Measurements from ENCODE around the gene JMJD1C. TPM values are rescaled to one million over a fixed set of nuclear protein-coding genes. Genes with fewer than 3 reads are reported as not detected.

JMJD1C gene
- total RNA-seq, 6 experiments from 2014 or later: 29.6 to 53.3 (median 38.2) TPM

GRCh38 chr10:63464402-63465292 lies 1.1 kb downstream of the JMJD1C start:
- no peak for TF ChIP-seq POLR2A (IDR thresholded peaks at IDR 0.05)
- TF ChIP-seq CTCF (IDR thresholded peaks at IDR 0.05): no peak
- H3K9me3 ChIP-seq: no peaks in the 10 kb centered on the region
- peaks cover 0 to 9% (median 0%) of the 10 kb centered on the region in 4 donors for H3K4me1 ChIP-seq
- H3K27me3 ChIP-seq: no peaks in the 10 kb centered on the region
- peak overlapping the region; percentile 78 to 84 (median 80) for H3K4me3 ChIP-seq
- peak overlapping the region; percentile 84 to 90 (median 86) for H3K27ac ChIP-seq
- no peaks in the 10 kb centered on the region for H3K36me3 ChIP-seq
- ATAC-seq (peak; percentile 57 to 69 (median 65)), DNase-seq (peak in 1 of 3 donors; percentile 76)
- 6% methylated on average over 22 of the region's 35 CpGs for WGBS (ENCODE audit: insufficient coverage, low coverage, low lambda C conversion rate, missing lambda C conversion rate)
- intact Hi-C loops (cut with DNase I): no loop called here

DNA sequence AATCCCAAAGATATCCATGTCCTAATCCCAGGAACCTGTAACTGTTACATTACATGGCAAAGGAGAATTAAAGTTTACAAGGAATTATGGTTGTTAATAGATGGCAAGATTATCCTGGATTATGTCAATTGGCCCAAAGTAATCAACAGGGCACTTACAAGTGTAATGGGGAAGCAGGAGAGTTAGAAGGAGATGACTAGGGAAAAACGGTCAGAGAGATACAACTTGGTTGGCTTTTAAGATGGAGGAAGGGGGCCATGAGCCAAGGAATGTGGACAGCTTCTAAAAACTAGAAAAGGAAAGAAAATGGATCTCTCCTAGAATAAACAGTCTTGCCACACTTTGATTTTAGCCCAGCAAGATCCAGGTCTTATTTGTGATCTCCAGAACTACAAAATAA lies 3.3 kb downstream of the JMJD1C start:
- DNase-seq: no peak
- Histone ChIP-seq H3K4me3 (no peak overlapping the region), H3K27me3 (no peaks in the 10 kb centered on the region), H3K9me3 (no peaks in the 10 kb centered on the region), H3K27ac (no peak overlapping the region), H3K4me1 (peaks cover 0 to 9% (median 0%) of the 10 kb centered on the region in 4 donors), H3K36me3 (no peaks in the 10 kb centered on the region)
- WGBS (ENCODE audit: insufficient coverage, low coverage, low lambda C conversion rate, missing lambda C conversion rate): 100% methylated on average over 1 of the region's 1 CpG
- intact Hi-C loops (cut with DNase I): no loop called here
- no peak for TF ChIP-seq CTCF (IDR thresholded peaks at IDR 0.05)
- TF ChIP-seq POLR2A (IDR thresholded peaks at IDR 0.05): no peak
- no peak for ATAC-seq

GRCh38 chr10:63458177-63458576 lies 7.6 kb downstream of the JMJD1C start:
- TF ChIP-seq CTCF (IDR thresholded peaks at IDR 0.05) (no peak), POLR2A (IDR thresholded peaks at IDR 0.05) (no peak)
- Histone ChIP-seq H3K4me3 (no peak overlapping the region), H3K9me3 (no peaks in the 10 kb centered on the region), H3K27ac (no peak overlapping the region), H3K4me1 (no peaks in the 10 kb centered on the region), H3K36me3 (no peaks in the 10 kb centered on the region), H3K27me3 (no peaks in the 10 kb centered on the region)
- WGBS (ENCODE audit: insufficient coverage, low coverage, low lambda C conversion rate, missing lambda C conversion rate): 100% methylated on average over 2 of the region's 2 CpGs
- ATAC-seq: no peak
- no peak for DNase-seq
- intact Hi-C loops (cut with DNase I): no loop called here

DNA sequence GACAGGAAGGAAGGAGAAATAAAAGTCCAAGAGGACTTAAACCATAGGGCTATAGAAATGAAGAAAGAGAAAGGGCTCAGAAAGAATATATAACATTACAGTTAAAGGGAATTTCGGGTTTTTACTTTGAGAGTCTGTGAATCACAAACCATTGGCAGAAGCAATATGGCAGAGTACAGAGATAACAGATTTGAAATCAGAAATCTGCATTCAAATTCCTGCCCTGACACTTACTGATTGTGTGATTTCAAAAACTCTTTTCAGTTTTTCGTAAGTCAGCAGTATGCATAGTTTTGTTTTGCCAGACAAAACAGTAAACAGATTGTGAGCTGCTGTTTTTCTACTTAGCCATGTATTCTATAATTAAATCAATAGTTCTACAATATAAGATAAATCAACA lies 8.2 kb downstream of the JMJD1C start:
- Histone ChIP-seq H3K9me3 (no peaks in the 10 kb centered on the region), H3K27me3 (no peaks in the 10 kb centered on the region), H3K4me3 (no peak overlapping the region), H3K4me1 (no peaks in the 10 kb centered on the region), H3K27ac (no peak overlapping the region), H3K36me3 (no peaks in the 10 kb centered on the region)
- no peak for TF ChIP-seq POLR2A (IDR thresholded peaks at IDR 0.05)
- TF ChIP-seq CTCF (IDR thresholded peaks at IDR 0.05): no peak
- no peak for ATAC-seq
- intact Hi-C loops (cut with DNase I): no loop called here
- DNase-seq: no peak
- 80% methylated on average over 2 of the region's 2 CpGs for WGBS (ENCODE audit: insufficient coverage, low coverage, low lambda C conversion rate, missing lambda C conversion rate)
